ENCODE results near the gene NBPF3.
"Not testable (repeated sequence)": the region's sequence is repeated elsewhere in the genome, so short reads cannot be mapped to it uniquely, and the experiment has no call there.

DNA sequence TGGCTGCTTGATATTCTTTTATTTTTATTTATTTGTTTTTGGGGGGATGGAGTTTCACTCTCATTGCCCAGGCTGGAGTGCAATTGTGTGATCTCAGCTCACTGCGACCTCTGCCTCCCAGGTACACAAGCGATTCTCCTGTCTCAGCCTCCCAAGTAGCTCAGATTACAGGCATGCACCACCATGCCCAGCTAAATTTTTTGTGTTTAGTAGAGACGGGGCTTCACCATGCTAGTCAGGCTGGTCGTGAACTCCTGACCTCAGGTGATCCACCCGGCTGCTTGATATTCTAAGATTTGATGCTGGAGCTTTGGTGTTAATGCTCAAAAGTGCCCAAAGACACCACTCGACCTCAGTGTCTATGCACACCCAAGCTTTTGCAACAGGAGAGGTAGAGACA lies 19.6 kb upstream of the NBPF3 start:
- not testable (repeated sequence) for TF ChIP-seq CTCF (IDR thresholded peaks at IDR 0.05; ENCODE audit: poor library complexity); EZH2 (IDR thresholded peaks at IDR 0.05; ENCODE audit: borderline replicate concordance); EZH2phosphoT487 (IDR thresholded peaks at IDR 0.05; ENCODE audit: low read depth, severe bottlenecking, unreplicated experiment)

All from hepatocyte (in vitro differentiated cells).